ENCODE results near the gene ABLIM2.

ABLIM2 gene

GRCh38 chr4:8180310-8181093 lies 21.9 kb upstream of the ABLIM2 start:
- TF ChIP-seq CTCF (IDR thresholded peaks at IDR 0.05; ENCODE audit: poor library complexity, severe bottlenecking) = no peak
- no peaks in the 10 kb centered on the region for H3K36me3 ChIP-seq (ENCODE audit: low read depth)
- peaks cover 37% of the 10 kb centered on the region for H3K4me1 ChIP-seq (ENCODE audit: insufficient read depth, poor library complexity, severe bottlenecking)
- H3K4me3 ChIP-seq (ENCODE audit: severe bottlenecking) = no peak overlapping the region
- no peak for ATAC-seq (ENCODE audit: low read depth)
- H3K9me3 ChIP-seq (ENCODE audit: severe bottlenecking) = no peaks in the 10 kb centered on the region
- H3K27ac ChIP-seq (ENCODE audit: poor library complexity, severe bottlenecking) = no peak overlapping the region
- H3K27me3 ChIP-seq (ENCODE audit: insufficient read depth, poor library complexity, severe bottlenecking) = no peaks in the 10 kb centered on the region
- no peak for DNase-seq (ENCODE audit: low spot score)

DNA sequence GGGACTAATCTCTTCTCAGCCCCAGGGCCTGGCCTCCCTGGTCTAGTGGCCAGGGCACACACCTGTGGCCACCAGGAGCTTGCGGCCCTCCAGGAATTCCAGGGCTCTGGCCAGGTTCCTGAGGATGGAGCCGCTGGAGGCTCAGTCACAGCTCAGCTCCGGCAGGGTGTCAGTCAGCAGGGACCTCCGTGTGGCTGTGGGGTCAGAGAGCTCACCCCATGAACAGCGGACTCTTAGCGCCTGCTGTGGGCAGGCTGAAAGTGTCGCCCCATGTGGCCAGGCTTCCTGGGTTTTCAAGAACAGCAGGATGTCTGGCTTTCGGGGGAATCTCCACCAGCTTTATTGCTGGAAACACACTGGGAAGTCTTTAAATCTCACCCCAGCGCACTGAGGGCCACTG lies 21.2 kb upstream of the ABLIM2 start:
- H3K36me3 ChIP-seq (ENCODE audit: low read depth) = no peaks in the 10 kb centered on the region
- DNase-seq (ENCODE audit: low spot score) = no peak
- no peaks in the 10 kb centered on the region for H3K27me3 ChIP-seq (ENCODE audit: insufficient read depth, poor library complexity, severe bottlenecking)
- no peak for TF ChIP-seq CTCF (IDR thresholded peaks at IDR 0.05; ENCODE audit: poor library complexity, severe bottlenecking)
- no peak overlapping the region for H3K4me3 ChIP-seq (ENCODE audit: severe bottlenecking)
- no peak for ATAC-seq (ENCODE audit: low read depth)
- H3K9me3 ChIP-seq (ENCODE audit: severe bottlenecking) = no peaks in the 10 kb centered on the region
- H3K4me1 ChIP-seq (ENCODE audit: insufficient read depth, poor library complexity, severe bottlenecking) = peaks cover 30% of the 10 kb centered on the region
- H3K27ac ChIP-seq (ENCODE audit: poor library complexity, severe bottlenecking) = no peak overlapping the region

DNA sequence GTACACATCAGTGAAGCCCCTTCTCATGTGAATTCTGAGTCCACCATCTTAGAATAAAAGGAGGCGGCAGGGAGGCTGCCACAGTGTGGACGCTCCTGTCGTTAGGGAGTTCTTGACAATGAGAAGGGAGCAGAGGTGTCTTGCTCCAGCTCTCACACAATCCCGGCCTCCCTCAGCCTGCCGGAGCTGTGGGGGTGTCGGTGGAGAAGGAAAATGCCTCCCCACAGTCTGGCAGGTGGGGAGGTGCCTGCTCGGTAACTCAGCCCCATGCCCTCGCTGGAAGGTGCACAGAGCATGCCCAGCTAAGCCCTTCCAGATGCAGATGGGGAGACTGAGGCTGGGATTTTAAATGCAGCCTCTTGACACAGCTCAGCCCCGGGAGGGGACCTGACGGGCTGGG lies 20.5 kb upstream of the ABLIM2 start:
- peaks cover 25% of the 10 kb centered on the region for H3K4me1 ChIP-seq (ENCODE audit: insufficient read depth, poor library complexity, severe bottlenecking)

GRCh38 chr4:8177956-8178355 lies 19.3 kb upstream of the ABLIM2 start:
- Histone ChIP-seq H3K4me1 (ENCODE audit: insufficient read depth, poor library complexity, severe bottlenecking) (peaks cover 18% of the 10 kb centered on the region), H3K36me3 (ENCODE audit: low read depth) (no peaks in the 10 kb centered on the region), H3K27me3 (ENCODE audit: insufficient read depth, poor library complexity, severe bottlenecking) (no peaks in the 10 kb centered on the region), H3K9me3 (ENCODE audit: severe bottlenecking) (no peaks in the 10 kb centered on the region), H3K4me3 (ENCODE audit: severe bottlenecking) (no peak overlapping the region), H3K27ac (ENCODE audit: poor library complexity, severe bottlenecking) (no peak overlapping the region)
- DNase-seq (ENCODE audit: low spot score) (no peak), ATAC-seq (ENCODE audit: low read depth) (no peak)
- TF ChIP-seq CTCF (IDR thresholded peaks at IDR 0.05; ENCODE audit: poor library complexity, severe bottlenecking) = no peak

More for the DNA sequence above, 20.5 kb upstream of the ABLIM2 start:
- Histone ChIP-seq H3K9me3 (ENCODE audit: severe bottlenecking) (no peaks in the 10 kb centered on the region), H3K4me3 (ENCODE audit: severe bottlenecking) (no peak overlapping the region), H3K27me3 (ENCODE audit: insufficient read depth, poor library complexity, severe bottlenecking) (no peaks in the 10 kb centered on the region), H3K36me3 (ENCODE audit: low read depth) (no peaks in the 10 kb centered on the region), H3K27ac (ENCODE audit: poor library complexity, severe bottlenecking) (no peak overlapping the region)
- DNase-seq (ENCODE audit: low spot score) (no peak), ATAC-seq (ENCODE audit: low read depth) (no peak)
- no peak for TF ChIP-seq CTCF (IDR thresholded peaks at IDR 0.05; ENCODE audit: poor library complexity, severe bottlenecking)

- H3K4me3 ChIP-seq (ENCODE audit: severe bottlenecking) = no peak overlapping the region
- no peak for TF ChIP-seq CTCF (IDR thresholded peaks at IDR 0.05; ENCODE audit: poor library complexity, severe bottlenecking)
- DNase-seq (ENCODE audit: low spot score) (no peak), ATAC-seq (ENCODE audit: low read depth) (no peak)
- H3K36me3 ChIP-seq (ENCODE audit: low read depth) = no peaks in the 10 kb centered on the region
- H3K27ac ChIP-seq (ENCODE audit: poor library complexity, severe bottlenecking) = no peak overlapping the region
- peaks cover 14% of the 10 kb centered on the region for H3K4me1 ChIP-seq (ENCODE audit: insufficient read depth, poor library complexity, severe bottlenecking)
- H3K27me3 ChIP-seq (ENCODE audit: insufficient read depth, poor library complexity, severe bottlenecking) = no peaks in the 10 kb centered on the region
- no peaks in the 10 kb centered on the region for H3K9me3 ChIP-seq (ENCODE audit: severe bottlenecking)
Observed at GRCh38 chr4:8177552-8177951, 18.9 kb upstream of the ABLIM2 start.
